Keratinocyte (primary cell): ENCODE results near the gene ELOVL5. TPM values are rescaled to one million over a fixed set of nuclear protein-coding genes. Genes with fewer than 3 reads are reported as not detected.

Experiments
- DNase-seq: peaks from one replicate; pipeline ENCODE4 v3.0.0-alpha.2; 2011; ENCODE audit warnings: low read depth, missing footprints, low spot score
- FAIRE-seq: peaks from 2 replicates; lab custom pipeline; 2011; peaks lifted over from hg19 to GRCh38; lab: Jason Lieb, UNC
- H2AFZ ChIP-seq: 2 replicates; pipeline ENCODE4 v1.6.0; 2012; ENCODE audit warnings: low read length, control low read depth, inconsistent platforms; ENCODE audit not compliant: control insufficient read depth
- H3K27ac ChIP-seq: 2 replicates; pipeline ENCODE4 v1.5.1; 2011; ENCODE audit warnings: low read length; ENCODE audit not compliant: control insufficient read depth, insufficient read depth
- H3K27me3 ChIP-seq: 3 replicates; pipeline ENCODE4 v1.6.0; 2011; ENCODE audit warnings: low read length; ENCODE audit not compliant: control insufficient read depth, insufficient read depth; ENCODE audit errors: extremely low read depth
- H3K36me3 ChIP-seq, 2 experiments: 2 replicates in 1 of 2; 3 replicates in 1 of 2; pipeline ENCODE4 v1.5.1; 2011; ENCODE audit warnings: low read length in 2 of 2, mild to moderate bottlenecking in 1 of 2; ENCODE audit not compliant: control insufficient read depth in 2 of 2, insufficient read depth in 2 of 2; ENCODE audit errors: extremely low read depth in 1 of 2
- H3K4me1 ChIP-seq: 3 replicates; pipeline ENCODE4 v1.5.1; 2011; ENCODE audit warnings: low read length; ENCODE audit not compliant: control insufficient read depth, insufficient read depth; ENCODE audit errors: extremely low read depth
- H3K4me2 ChIP-seq: 3 replicates; pipeline ENCODE4 v1.6.0; 2011; ENCODE audit warnings: low read depth, low read length; ENCODE audit not compliant: control insufficient read depth, insufficient read depth; ENCODE audit errors: extremely low read depth
- H3K4me3 ChIP-seq, 3 experiments: fragments of 200-600 bp in 1 of 3; sonication (generic) in 1 of 3; 2 replicates in 2 of 3; 3 replicates in 1 of 3; pipeline ENCODE4 v1.5.1; 2011 to 2016; ENCODE audit warnings: low read length in 3 of 3, mild to moderate bottlenecking in 3 of 3, control low read depth in 2 of 3, inconsistent platforms in 1 of 3, low read depth in 1 of 3, mixed read lengths in 1 of 3, mixed run types in 1 of 3, moderate library complexity in 1 of 3; ENCODE audit not compliant: control insufficient read depth in 2 of 3, insufficient read depth in 2 of 3; ENCODE audit errors: extremely low read depth in 1 of 3
- H3K79me2 ChIP-seq: 2 replicates; pipeline ENCODE4 v1.6.0; 2012; ENCODE audit warnings: low read length; ENCODE audit not compliant: control insufficient read depth, insufficient read depth
- H3K9ac ChIP-seq: 3 replicates; pipeline ENCODE4 v1.6.0; 2011; ENCODE audit warnings: low read length; ENCODE audit not compliant: control insufficient read depth, insufficient read depth; ENCODE audit errors: extremely low read depth
- H3K9me1 ChIP-seq: 3 replicates; pipeline ENCODE4 v1.6.0; 2011; ENCODE audit warnings: low read length; ENCODE audit not compliant: control insufficient read depth, insufficient read depth; ENCODE audit errors: extremely low read depth
- H3K9me3 ChIP-seq: 2 replicates; pipeline ENCODE4 v1.5.1; 2012; ENCODE audit warnings: low read depth, low read length; ENCODE audit not compliant: control insufficient read depth
- H4K20me1 ChIP-seq: 3 replicates; pipeline ENCODE4 v1.6.0; 2011; ENCODE audit warnings: low read length; ENCODE audit not compliant: control insufficient read depth, insufficient read depth; ENCODE audit errors: extremely low read depth
- EZH2 ChIP-seq: IDR thresholded peaks from one replicate; pipeline ENCODE4 v1.6.1; 2012; ENCODE audit warnings: inconsistent platforms, mild to moderate bottlenecking, low read length, moderate library complexity
- dilution Hi-C: fragments of 300-500 bp; cut with MboI; formaldehyde crosslinking; loops from one replicate; pipeline ENCODE4 v1.7.0; 2020; ENCODE audit warnings: low sequenced_read_pairs; ENCODE audit not compliant: extremely low pct_ligation_motif_present
- polyA plus RNA-seq, 5 experiments: library from polyadenylated mRNA; depleted of rRNA in 3 of 5; stranded (reverse) in 3 of 5; stranded (forward) in 1 of 5; unstranded in 1 of 5; fragments of >200 nt; gene quantifications; 1 replicate in 1 of 5; 2 replicates in 3 of 5; 3 replicates in 1 of 5; pipeline versions ENCODE4 v1.2.1 to v1.2.3, GENCODE V29; 2011 to 2012; ENCODE audit warnings: missing spikeins in 2 of 5, low read depth in 1 of 5, low replicate concordance in 1 of 5
- TF ChIP-seq, protein P1 (sequence below), 3 experiments: IDR thresholded peaks in 1 of 3; conservative IDR thresholded peaks in 1 of 3; optimal IDR thresholded peaks in 1 of 3; 2 replicates in 2 of 3; 3 replicates in 1 of 3; pipeline versions ENCODE3 to v1.5.1; 2011; ENCODE audit warnings: low read length in 3 of 3, mild to moderate bottlenecking in 3 of 3, moderate library complexity in 2 of 3, control low read depth in 1 of 3, inconsistent platforms in 1 of 3; ENCODE audit not compliant: insufficient read depth in 2 of 3; ENCODE audit errors: extremely low read depth in 1 of 3

The ELOVL5 gene
- polyA plus RNA-seq, 1 donor (not counting 4 experiments of a cell fraction or from before 2014, with no cell fraction given): 66.7 TPM

DNA sequence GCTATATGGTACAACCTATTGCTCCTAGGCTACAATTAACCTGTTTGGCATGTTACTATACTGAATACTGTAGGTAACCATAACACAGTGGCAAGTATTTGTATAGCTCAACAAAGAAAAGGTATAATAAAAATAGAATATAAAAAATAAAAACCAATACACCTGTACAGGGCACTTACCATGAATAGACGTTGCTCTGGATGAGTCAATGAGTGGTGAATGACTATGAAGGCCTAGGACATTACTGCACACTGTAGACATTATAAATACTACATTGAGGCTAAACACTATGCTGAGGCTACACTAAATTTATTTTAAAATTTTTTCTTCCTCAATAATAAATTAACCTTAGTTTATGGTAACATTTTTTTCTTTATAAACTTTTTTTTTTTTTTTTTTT is 18.6 kb downstream of the ELOVL5 start:
- Histone ChIP-seq H3K79me2 (peaks cover 65% of the 10 kb centered on the region), H3K4me3 (no peak overlapping the region), H3K27ac (no peak overlapping the region), H4K20me1 (no peaks in the 10 kb centered on the region), H3K9ac (no peak overlapping the region), H3K4me2 (no peak overlapping the region), H3K9me3 (no peaks in the 10 kb centered on the region), H3K27me3 (no peaks in the 10 kb centered on the region), H2AFZ (no peak overlapping the region), H3K4me1 (peaks cover 34% of the 10 kb centered on the region), H3K9me1 (no peaks in the 10 kb centered on the region), H3K36me3 (peaks cover 2 to 8% of the 10 kb centered on the region in 2 experiments)
- FAIRE-seq (no peak), DNase-seq (no peak)
- dilution Hi-C loops: no loop called here
- no peak for TF ChIP-seq EZH2
- TF ChIP-seq, protein P1, sequence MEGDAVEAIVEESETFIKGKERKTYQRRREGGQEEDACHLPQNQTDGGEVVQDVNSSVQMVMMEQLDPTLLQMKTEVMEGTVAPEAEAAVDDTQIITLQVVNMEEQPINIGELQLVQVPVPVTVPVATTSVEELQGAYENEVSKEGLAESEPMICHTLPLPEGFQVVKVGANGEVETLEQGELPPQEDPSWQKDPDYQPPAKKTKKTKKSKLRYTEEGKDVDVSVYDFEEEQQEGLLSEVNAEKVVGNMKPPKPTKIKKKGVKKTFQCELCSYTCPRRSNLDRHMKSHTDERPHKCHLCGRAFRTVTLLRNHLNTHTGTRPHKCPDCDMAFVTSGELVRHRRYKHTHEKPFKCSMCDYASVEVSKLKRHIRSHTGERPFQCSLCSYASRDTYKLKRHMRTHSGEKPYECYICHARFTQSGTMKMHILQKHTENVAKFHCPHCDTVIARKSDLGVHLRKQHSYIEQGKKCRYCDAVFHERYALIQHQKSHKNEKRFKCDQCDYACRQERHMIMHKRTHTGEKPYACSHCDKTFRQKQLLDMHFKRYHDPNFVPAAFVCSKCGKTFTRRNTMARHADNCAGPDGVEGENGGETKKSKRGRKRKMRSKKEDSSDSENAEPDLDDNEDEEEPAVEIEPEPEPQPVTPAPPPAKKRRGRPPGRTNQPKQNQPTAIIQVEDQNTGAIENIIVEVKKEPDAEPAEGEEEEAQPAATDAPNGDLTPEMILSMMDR (optimal IDR thresholded peaks at IDR 0.05 in 1 of 3, IDR thresholded peaks at IDR 0.05 in 1 of 3, conservative IDR thresholded peaks at IDR 0.05 in 1 of 3; ENCODE audit: extremely low read depth in 1 of 3, insufficient read depth in 2 of 3, low read length in 3 of 3): no peak

DNA sequence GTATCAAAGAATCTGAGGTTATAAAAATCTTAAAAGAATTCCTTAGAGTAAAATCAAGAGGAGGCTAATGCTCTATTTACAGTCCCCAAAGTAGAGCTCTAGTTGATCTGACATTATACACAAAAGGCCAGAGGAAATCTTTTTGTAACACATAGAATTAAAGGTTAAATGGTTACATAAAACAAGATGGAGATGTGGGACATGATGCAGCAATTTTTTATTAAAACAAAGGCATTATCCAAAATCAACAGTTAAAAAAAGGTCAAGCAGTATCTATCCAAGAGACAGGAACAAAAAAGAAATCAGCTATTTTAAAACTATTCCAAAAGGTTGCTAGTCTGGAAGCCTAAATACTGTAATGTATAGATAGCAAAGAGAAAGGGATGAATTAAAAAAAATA is 20.4 kb downstream of the ELOVL5 start:
- DNase-seq: no peak
- peak overlapping the region; percentile 10 for H3K27ac ChIP-seq
- no peak overlapping the region for H3K4me2 ChIP-seq
- no peak for TF ChIP-seq EZH2
- TF ChIP-seq, protein P1 (optimal IDR thresholded peaks at IDR 0.05 in 1 of 3, IDR thresholded peaks at IDR 0.05 in 1 of 3, conservative IDR thresholded peaks at IDR 0.05 in 1 of 3; ENCODE audit: extremely low read depth in 1 of 3, insufficient read depth in 2 of 3, low read length in 3 of 3): no peak
- H3K9me3 ChIP-seq: no peaks in the 10 kb centered on the region
- no peak overlapping the region for H2AFZ ChIP-seq
- H3K4me1 ChIP-seq: peaks cover 37% of the 10 kb centered on the region
- H3K79me2 ChIP-seq: peaks cover 58% of the 10 kb centered on the region
- H3K36me3 ChIP-seq: peaks cover 2 to 8% of the 10 kb centered on the region in 2 experiments
- no peaks in the 10 kb centered on the region for H4K20me1 ChIP-seq
- no peak overlapping the region for H3K4me3 ChIP-seq
- no peaks in the 10 kb centered on the region for H3K9me1 ChIP-seq
- FAIRE-seq: no peak
- H3K9ac ChIP-seq: no peak overlapping the region
- dilution Hi-C loops: no loop called here
- no peaks in the 10 kb centered on the region for H3K27me3 ChIP-seq
